HepG2 (cell line): ENCODE measurements around the gene ZNF607. TPM values are rescaled to one million over a fixed set of nuclear protein-coding genes. Genes with fewer than 3 reads are reported as not detected.
A peak's percentile ranks its signal among the peaks of the same experiment; 100 is the strongest.

Experiments
- DRAP1 ChIP-seq: IDR thresholded peaks from 2 replicates; pipeline ENCODE4 v1.6.1; 2016; ENCODE audit warnings: missing genetic modification reagents, missing compliant biosample characterization
- HMG20B ChIP-seq: conservative IDR thresholded peaks from 2 replicates; pipeline ENCODE4 v1.6.1; 2016; ENCODE audit warnings: missing genetic modification reagents, missing compliant biosample characterization
- HMGXB3 ChIP-seq: sonication (generic); formaldehyde crosslinking; IDR thresholded peaks from 2 replicates; pipeline ENCODE4 v1.4.0; 2020; ENCODE audit warnings: missing genetic modification reagents, borderline replicate concordance
- HOXA3 ChIP-seq: sonication (generic); formaldehyde crosslinking; IDR thresholded peaks from 2 replicates; pipeline ENCODE4 v1.5.0; 2020; ENCODE audit warnings: missing genetic modification reagents
- MEIS1 ChIP-seq: sonication (generic); formaldehyde crosslinking; IDR thresholded peaks from 2 replicates; pipeline ENCODE4 v1.9.0; 2021; ENCODE audit warnings: mild to moderate bottlenecking, missing genetic modification reagents, moderate library complexity, borderline replicate concordance
- MYC ChIP-seq: sonication (generic); formaldehyde crosslinking; IDR thresholded peaks from 2 replicates; pipeline ENCODE4 v1.9.0; 2021; ENCODE audit warnings: missing genetic modification reagents, borderline replicate concordance
- NBN ChIP-seq: fragments of 450-650 bp; conservative IDR thresholded peaks from 2 replicates; pipeline ENCODE4 v1.6.1; 2017
- RFXAP ChIP-seq: sonication (generic); formaldehyde crosslinking; IDR thresholded peaks from 2 replicates; pipeline ENCODE4 v1.4.0; 2020; ENCODE audit warnings: missing genetic modification reagents, borderline replicate concordance
- SALL2 ChIP-seq: sonication (generic); formaldehyde crosslinking; IDR thresholded peaks from 2 replicates; pipeline ENCODE4 v1.8.1; 2023; ENCODE audit warnings: mild to moderate bottlenecking, missing genetic modification reagents, inconsistent platforms
- TERF1 ChIP-seq: sonication (generic); formaldehyde crosslinking; IDR thresholded peaks from 2 replicates; pipeline ENCODE4 v1.8.0; 2022; ENCODE audit warnings: mild to moderate bottlenecking, missing genetic modification reagents, moderate library complexity
- TRIM22 ChIP-seq: fragments of 450-650 bp; IDR thresholded peaks from 2 replicates; pipeline ENCODE4 v1.6.1; 2017
- ZBTB25 ChIP-seq: IDR thresholded peaks from 2 replicates; pipeline ENCODE4 v1.6.1; 2018; ENCODE audit warnings: missing genetic modification reagents
- ZBTB42 ChIP-seq: sonication (generic); formaldehyde crosslinking; IDR thresholded peaks from 2 replicates; pipeline ENCODE4 v1.5.0; 2020; ENCODE audit warnings: mild to moderate bottlenecking, missing genetic modification reagents
- ZFP36 ChIP-seq: fragments of 150-350 bp; IDR thresholded peaks from 2 replicates; pipeline ENCODE4 v1.6.1; 2018; ENCODE audit warnings: borderline replicate concordance, low read length, low read depth; ENCODE audit not compliant: partially characterized antibody
- ZNF160 ChIP-seq: sonication (generic); formaldehyde crosslinking; IDR thresholded peaks from 2 replicates; pipeline ENCODE4 v1.8.0; 2022; ENCODE audit warnings: mild to moderate bottlenecking, inconsistent platforms, missing genetic modification reagents
- ZNF335 ChIP-seq: sonication (generic); formaldehyde crosslinking; IDR thresholded peaks from 2 replicates; pipeline ENCODE4 v1.4.0; 2020; ENCODE audit warnings: missing genetic modification reagents
- ZNF446 ChIP-seq: sonication (generic); formaldehyde crosslinking; IDR thresholded peaks from 2 replicates; pipeline ENCODE4 v1.5.0; 2020; ENCODE audit warnings: mild to moderate bottlenecking, missing genetic modification reagents
- ZNF639 ChIP-seq: conservative IDR thresholded peaks from 2 replicates; pipeline ENCODE4 v1.6.1; 2018; ENCODE audit warnings: missing genetic modification reagents
- ZNF644 ChIP-seq: IDR thresholded peaks from 2 replicates; pipeline ENCODE4 v1.6.1; 2016; ENCODE audit warnings: low read depth
- ZNF652 ChIP-seq: IDR thresholded peaks from 2 replicates; pipeline ENCODE4 v1.6.1; 2016; ENCODE audit warnings: low read depth, borderline replicate concordance
- polyA plus RNA-seq, 8 experiments: library from polyadenylated mRNA; depleted of rRNA in 3 of 8; stranded (reverse) in 7 of 8; unstranded in 1 of 8; fragments of >200 nt; fragmentation: Illumina TruSeq in 4 of 8; extraction: Trizol in 4 of 8; gene quantifications; 2 replicates each; pipeline versions ENCODE4 v1.2.1 to v1.2.3, GENCODE V29; 2011 to 2016; ENCODE audit warnings: low read depth in 4 of 8, missing spikeins in 1 of 8, mixed read lengths in 1 of 8; ENCODE audit not compliant: insufficient read depth in 1 of 8
- total RNA-seq, 5 experiments: library from RNA; depleted of rRNA; stranded (reverse); fragments of >200 nt; fragmentation: Illumina TruSeq; extraction: Trizol; gene quantifications; 2 replicates each; pipeline ENCODE4 v1.2.3, GENCODE V29; 2016; ENCODE audit warnings: low read depth in 1 of 5

ZNF607 gene
- total and polyA plus RNA-seq, 2 of the 13 experiments (the other 11 are each of a cell fraction or from before 2014, with no cell fraction given): 3.8 to 8.3 TPM

DNA sequence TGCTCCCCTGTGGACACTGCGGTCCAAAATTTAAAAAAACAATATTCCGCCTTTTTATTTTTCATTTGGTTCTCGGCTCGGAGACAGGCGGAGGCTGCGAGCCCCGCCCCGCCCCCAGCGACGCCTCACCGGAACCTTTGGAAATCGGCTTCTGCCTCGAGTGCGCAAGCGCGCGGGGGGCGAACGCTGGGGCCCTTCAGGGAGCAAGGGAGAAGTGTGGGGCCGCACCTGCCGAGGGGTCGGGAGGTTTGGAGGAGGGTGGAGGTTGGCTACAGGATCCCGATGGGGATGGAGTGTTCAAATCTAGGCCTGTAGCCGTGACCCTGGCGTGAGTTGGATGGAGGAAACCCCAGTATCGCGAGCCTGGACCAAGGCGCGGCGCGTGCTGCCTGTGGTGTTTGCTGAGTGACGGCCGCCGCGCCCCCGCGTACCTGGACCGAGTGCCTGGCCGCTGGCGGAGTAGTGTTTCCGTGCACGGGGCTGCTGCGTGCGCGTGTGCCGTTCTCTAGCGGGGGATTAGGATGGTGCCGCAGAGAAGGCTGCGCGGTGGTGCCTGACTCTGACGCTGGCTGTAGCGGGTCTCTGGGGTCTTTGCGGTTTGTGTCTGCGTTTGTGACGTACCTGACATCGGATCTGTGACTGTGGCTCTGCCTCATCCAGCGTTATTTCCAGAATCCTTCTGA lies 63.7 kb downstream of the ZNF607 start (continued):
- TF ChIP-seq ZBTB25 (CRISPR knock-in tag) (0 out of 2 replicates have a peak, but pooled peaks have one; percentile 5), RFXAP (CRISPR knock-in tag) (peak; percentile 62; the same call in 1 of the 2 replicates), ZNF446 (0 out of 2 replicates have a peak, but pooled peaks have one; percentile 27), ZNF335 (CRISPR knock-in tag) (no peak), NBN (no peak), ZNF644 (no peak), HMGXB3 (0 out of 2 replicates have a peak, but pooled peaks have one; percentile 39), SALL2 (CRISPR knock-in tag) (peak; percentile 83; the same call in 1 of the 2 replicates), MEIS1 (CRISPR knock-in tag) (peak; percentile 92; the same call in 1 of the 2 replicates), DRAP1 (CRISPR knock-in tag) (0 out of 2 replicates have a peak, but pooled peaks have one; percentile 34), ZBTB42 (CRISPR knock-in tag) (0 out of 2 replicates have a peak, but pooled peaks have one; percentile 79), TRIM22 (no peak), HMG20B (no peak; the same call in 1 of the 2 replicates), ZNF639 (CRISPR knock-in tag) (no peak; the same call in 1 of the 2 replicates), ZFP36 (no peak), MYC (peak; percentile 94), ZNF652 (CRISPR knock-in tag) (no peak), HOXA3 (CRISPR knock-in tag) (peak; percentile 90), ZNF160 (no peak), TERF1 (no peak)
